ENCODE measurements around the gene ZNF385B.
A peak's percentile ranks its signal among the peaks of the same experiment; 100 is the strongest.

Gene ZNF385B

GRCh38 chr2:179861416-179862067, at the start of gene ZNF385B:
Gene ZNF385B, minus strand, starts transcription at chr2:179861612.
- Mint-ChIP-seq H3K27me3 (ENCODE audit: low read depth) (peaks cover 79% of the 10 kb centered on the region), H3K9me3 (no peaks in the 10 kb centered on the region), H3K4me3 (peak within 1 kb of the TSS; percentile 84 to 90 (median 86)), H3K36me3 (ENCODE audit: low read depth) (no peaks in the 10 kb centered on the region), H3K4me1 (peaks cover 25% of the 10 kb centered on the region), H3K27ac (peak within 1 kb of the TSS in 1 of 3 experiments; percentile 37)
- TF ChIP-seq CTCF (IDR thresholded peaks at IDR 0.05; ENCODE audit: unreplicated experiment in 3 of 3) = no peak

- H3K4me3 Mint-ChIP-seq = no peak overlapping the region
- no peak overlapping the region for H3K27ac Mint-ChIP-seq
- H3K27me3 Mint-ChIP-seq (ENCODE audit: low read depth) = peaks cover 3% of the 10 kb centered on the region
- no peaks in the 10 kb centered on the region for H3K36me3 Mint-ChIP-seq (ENCODE audit: low read depth)
- no peaks in the 10 kb centered on the region for H3K4me1 Mint-ChIP-seq
- no peak for TF ChIP-seq CTCF (IDR thresholded peaks at IDR 0.05; ENCODE audit: unreplicated experiment in 3 of 3)
- no peaks in the 10 kb centered on the region for H3K9me3 Mint-ChIP-seq
Observed at GRCh38 chr2:179910735-179911113, 49.3 kb upstream of the ZNF385B start.

- Mint-ChIP-seq H3K4me1 (no peaks in the 10 kb centered on the region), H3K36me3 (ENCODE audit: low read depth) (no peaks in the 10 kb centered on the region), H3K27me3 (ENCODE audit: low read depth) (peaks cover 3% of the 10 kb centered on the region), H3K4me3 (no peak overlapping the region), H3K27ac (no peak overlapping the region), H3K9me3 (no peaks in the 10 kb centered on the region)
- TF ChIP-seq CTCF (IDR thresholded peaks at IDR 0.05; ENCODE audit: unreplicated experiment in 3 of 3) = no peak
Observed at GRCh38 chr2:179909845-179910734, 48.7 kb upstream of the ZNF385B start.

GRCh38 chr2:179900655-179901054, 39.2 kb upstream of the ZNF385B start:
- H3K9me3 Mint-ChIP-seq = peaks cover 10% of the 10 kb centered on the region
- H3K27ac Mint-ChIP-seq = no peak overlapping the region
- no peaks in the 10 kb centered on the region for H3K36me3 Mint-ChIP-seq (ENCODE audit: low read depth)
- no peaks in the 10 kb centered on the region for H3K27me3 Mint-ChIP-seq (ENCODE audit: low read depth)
- no peak overlapping the region for H3K4me3 Mint-ChIP-seq
- TF ChIP-seq CTCF (IDR thresholded peaks at IDR 0.05; ENCODE audit: unreplicated experiment in 3 of 3) = no peak
- no peaks in the 10 kb centered on the region for H3K4me1 Mint-ChIP-seq

- peaks cover 10% of the 10 kb centered on the region for H3K9me3 Mint-ChIP-seq
- H3K36me3 Mint-ChIP-seq (ENCODE audit: low read depth) = no peaks in the 10 kb centered on the region
- H3K4me1 Mint-ChIP-seq = no peaks in the 10 kb centered on the region
- H3K27ac Mint-ChIP-seq = no peak overlapping the region
- no peaks in the 10 kb centered on the region for H3K27me3 Mint-ChIP-seq (ENCODE audit: low read depth)
- no peak overlapping the region for H3K4me3 Mint-ChIP-seq
- TF ChIP-seq CTCF (IDR thresholded peaks at IDR 0.05; ENCODE audit: unreplicated experiment in 3 of 3) = no peak
Observed at GRCh38 chr2:179899666-179900065, 38.3 kb upstream of the ZNF385B start.
